H1 (cell line): Measurements from ENCODE around the gene MFAP4. TPM values are rescaled to one million over a fixed set of nuclear protein-coding genes. Genes with fewer than 3 reads are reported as not detected.

Experiments used
- CTCF ChIA-PET: fragments of 300-600 bp; sonication (Branson Sonifier 250); formaldehyde crosslinking; loops from one replicate; lab custom pipeline; 2021; ENCODE audit not compliant: partially characterized antibody; lab: Charles Lee
- POLR2A ChIA-PET: fragments of 300-600 bp; sonication (Branson Sonifier 250); formaldehyde crosslinking; loops from one replicate; lab custom pipeline; 2021; ENCODE audit warnings: inconsistent platforms; ENCODE audit not compliant: partially characterized antibody; lab: Charles Lee
- DNase-seq, 2 experiments: peaks; one replicate each; pipeline versions ENCODE4 v3.0.0 to v3.0.0-alpha.2; 2010 to 2022; ENCODE audit warnings: low spot score in 2 of 2, low read depth in 1 of 2, mixed read lengths in 1 of 2
- FAIRE-seq: peaks from 2 replicates; lab custom pipeline; 2011; peaks lifted over from hg19 to GRCh38; lab: Jason Lieb, UNC
- H2AFZ ChIP-seq: 2 replicates; pipeline ENCODE4 v1.8.1; 2012; ENCODE audit warnings: low read length, inconsistent platforms
- H2AK5ac ChIP-seq: 2 replicates; pipeline ENCODE4 v1.6.1; 2013; ENCODE audit warnings: low read depth, low read length
- H2BK120ac ChIP-seq: replicated peaks from 2 replicates; pipeline ENCODE3; 2013; ENCODE audit warnings: low read depth, low read length, inconsistent platforms
- H2BK12ac ChIP-seq: 2 replicates; pipeline ENCODE4 v1.6.1; 2013; ENCODE audit warnings: low read depth, low read length
- H2BK15ac ChIP-seq: 2 replicates; pipeline ENCODE4 v1.6.1; 2013; ENCODE audit warnings: low read length
- H2BK20ac ChIP-seq: 2 replicates; pipeline ENCODE4 v1.6.1; 2013; ENCODE audit warnings: low read length
- H2BK5ac ChIP-seq: 2 replicates; pipeline ENCODE4 v1.6.1; 2013; ENCODE audit warnings: low read depth, low read length
- H3K14ac ChIP-seq: 2 replicates; pipeline ENCODE4 v1.6.1; 2013; ENCODE audit warnings: inconsistent platforms; ENCODE audit not compliant: insufficient read length
- H3K18ac ChIP-seq: 2 replicates; pipeline ENCODE4 v1.6.1; 2013; ENCODE audit warnings: low read length; ENCODE audit errors: extremely low read depth
- H3K23ac ChIP-seq: 2 replicates; pipeline ENCODE4 v1.6.1; 2013; ENCODE audit warnings: inconsistent platforms; ENCODE audit not compliant: insufficient read length
- H3K23me2 ChIP-seq: 2 replicates; pipeline ENCODE4 v1.6.1; 2013; ENCODE audit warnings: low read depth, low read length
- H3K27ac ChIP-seq: 2 replicates; pipeline ENCODE4 v1.6.1; 2011; ENCODE audit warnings: low read depth, low read length, inconsistent platforms
- H3K27me3 ChIP-seq, 4 experiments: replicated peaks in 1 of 4; 1 replicate in 1 of 4; 2 replicates in 3 of 4; pipeline versions ENCODE4 v1.6.1 to v1.8.1; 2011 to 2013; ENCODE audit warnings: low read length in 3 of 4, mild to moderate bottlenecking in 3 of 4, inconsistent platforms in 2 of 4, mixed read lengths in 2 of 4, moderate library complexity in 1 of 4; ENCODE audit not compliant: control insufficient read depth in 3 of 4, insufficient read depth in 3 of 4; ENCODE audit errors: extremely low read depth in 1 of 4
- H3K36me3 ChIP-seq, 4 experiments: 2 replicates each; pipeline versions ENCODE4 v1.6.1 to v1.8.1; 2011 to 2013; ENCODE audit warnings: mild to moderate bottlenecking in 4 of 4, low read length in 3 of 4, moderate library complexity in 2 of 4, control low read depth in 1 of 4, inconsistent platforms in 1 of 4; ENCODE audit not compliant: insufficient read depth in 4 of 4, control insufficient read depth in 2 of 4
- H3K4ac ChIP-seq: replicated peaks from 2 replicates; pipeline ENCODE3; 2013; ENCODE audit warnings: low read length, low read depth, mixed read lengths, inconsistent platforms; ENCODE audit not compliant: insufficient read length
- H3K4me1 ChIP-seq, 4 experiments: replicated peaks in 1 of 4; 1 replicate in 1 of 4; 2 replicates in 3 of 4; pipeline versions ENCODE4 v1.6.1 to v1.8.1; 2011 to 2013; ENCODE audit warnings: low read length in 3 of 4, inconsistent platforms in 2 of 4, mixed read lengths in 1 of 4; ENCODE audit not compliant: insufficient read depth in 4 of 4, control insufficient read depth in 3 of 4
- H3K4me2 ChIP-seq, 2 experiments: 2 replicates each; pipeline versions ENCODE4 v1.6.1 to v1.8.1; 2011 to 2013; ENCODE audit warnings: low read depth in 2 of 2, low read length in 2 of 2, control low read depth in 1 of 2, inconsistent platforms in 1 of 2, mild to moderate bottlenecking in 1 of 2; ENCODE audit not compliant: insufficient read depth in 1 of 2
- H3K4me3 ChIP-seq, 4 experiments: fragments of 200-600, 300-600 bp in 1 of 4; sonication (generic), shearing (Covaris generic), sonication (Bioruptor Twin) in 1 of 4; 2 replicates each; pipeline versions ENCODE4 v1.5.1 to v1.8.1; 2011 to 2016; ENCODE audit warnings: low read length in 4 of 4, low read depth in 3 of 4, control low read depth in 2 of 4, inconsistent platforms in 2 of 4, mild to moderate bottlenecking in 2 of 4, mixed read lengths in 1 of 4, moderate library complexity in 1 of 4; ENCODE audit not compliant: insufficient read depth in 2 of 4; ENCODE audit errors: extremely low read depth in 1 of 4
- H3K56ac ChIP-seq: replicated peaks from 2 replicates; pipeline ENCODE3; 2013; ENCODE audit warnings: low read depth, mild to moderate bottlenecking, mixed read lengths, low read length, inconsistent platforms; ENCODE audit not compliant: insufficient read length
- H3K79me1 ChIP-seq: 2 replicates; pipeline ENCODE4 v1.6.1; 2013; ENCODE audit warnings: low read depth, low read length, control low read depth
- H3K79me2 ChIP-seq, 2 experiments: 2 replicates each; pipeline versions ENCODE4 v1.6.1 to v1.8.1; 2012 to 2013; ENCODE audit warnings: low read length in 2 of 2, mild to moderate bottlenecking in 2 of 2, inconsistent platforms in 1 of 2; ENCODE audit not compliant: insufficient read depth in 2 of 2, control insufficient read depth in 1 of 2
- H3K9ac ChIP-seq, 4 experiments: replicated peaks in 1 of 4; 1 replicate in 1 of 4; 2 replicates in 3 of 4; pipeline versions ENCODE4 v1.6.1 to v1.8.1; 2011 to 2013; ENCODE audit warnings: low read depth in 3 of 4, low read length in 3 of 4, control low read depth in 2 of 4, mild to moderate bottlenecking in 2 of 4, moderate library complexity in 2 of 4, inconsistent platforms in 1 of 4; ENCODE audit errors: extremely low read depth in 1 of 4
- H3K9me3 ChIP-seq, 2 experiments: 2 replicates each; pipeline versions ENCODE4 v1.6.1 to v1.8.1; 2012 to 2013; ENCODE audit warnings: mild to moderate bottlenecking in 2 of 2, moderate library complexity in 2 of 2, control low read depth in 1 of 2, inconsistent platforms in 1 of 2, low read depth in 1 of 2, low read length in 1 of 2, mixed read lengths in 1 of 2; ENCODE audit not compliant: insufficient read depth in 2 of 2
- H4K20me1 ChIP-seq, 2 experiments: replicated peaks in 1 of 2; 2 replicates each; pipeline versions ENCODE3 to v1.8.1; 2011 to 2013; ENCODE audit warnings: inconsistent platforms in 2 of 2, low read length in 2 of 2, mild to moderate bottlenecking in 1 of 2; ENCODE audit not compliant: insufficient read depth in 2 of 2, control insufficient read depth in 1 of 2
- H4K5ac ChIP-seq: 2 replicates; pipeline ENCODE4 v1.6.1; 2013; ENCODE audit warnings: low read length, low read depth, mixed read lengths, inconsistent platforms; ENCODE audit not compliant: insufficient read length
- H4K8ac ChIP-seq: 2 replicates; pipeline ENCODE4 v1.8.0; 2013; ENCODE audit warnings: mild to moderate bottlenecking, moderate library complexity, low read length, inconsistent platforms; ENCODE audit not compliant: insufficient read depth; ENCODE audit errors: extremely low read depth
- H4K91ac ChIP-seq: replicated peaks from 2 replicates; pipeline ENCODE3; 2013; ENCODE audit warnings: low read length, mixed read lengths, inconsistent platforms; ENCODE audit not compliant: insufficient read length
- ASH2L ChIP-seq: fragments of 200-600, 300-600 bp; sonication (generic); IDR thresholded peaks from one replicate; pipeline ENCODE4 v1.7.1; 2017; ENCODE audit warnings: low read length
- CBX8 ChIP-seq: fragments of 300-800, 300-1000 bp; sonication (generic); IDR thresholded peaks from 2 replicates; pipeline ENCODE4 v1.7.1; 2016; ENCODE audit warnings: low read depth, low read length, borderline replicate concordance
- EZH2 ChIP-seq: fragments of 200-600 bp; sonication (generic); IDR thresholded peaks from 2 replicates; pipeline ENCODE4 v1.7.1; 2012; ENCODE audit warnings: low read depth, mild to moderate bottlenecking, moderate library complexity, low read length, inconsistent platforms; ENCODE audit not compliant: severe bottlenecking
- HDAC2 ChIP-seq, 2 experiments: fragments of 300-600 bp in 1 of 2; sonication (generic) in 1 of 2; IDR thresholded peaks; 2 replicates each; pipeline ENCODE4 v1.6.1; 2011 to 2012; ENCODE audit warnings: low read depth in 2 of 2, low read length in 2 of 2, mild to moderate bottlenecking in 2 of 2, moderate library complexity in 2 of 2, borderline replicate concordance in 1 of 2, inconsistent platforms in 1 of 2
- MAFK ChIP-seq: IDR thresholded peaks from 2 replicates; pipeline ENCODE4 v1.6.1; 2012; ENCODE audit warnings: low read depth, mild to moderate bottlenecking, improper control_type of control experiment, low read length
- NANOG ChIP-seq: IDR thresholded peaks from 2 replicates; pipeline ENCODE4 v1.6.1; 2011; ENCODE audit warnings: low read length, low read depth, mild to moderate bottlenecking, inconsistent platforms; ENCODE audit not compliant: insufficient read depth, poor library complexity, severe bottlenecking
- NRF1 ChIP-seq: IDR thresholded peaks from 2 replicates; pipeline ENCODE4 v1.6.1; 2011; ENCODE audit warnings: mild to moderate bottlenecking, low read depth, low read length, improper control_type of control experiment
- RBBP5 ChIP-seq: IDR thresholded peaks from 2 replicates; pipeline ENCODE4 v1.7.1; 2012; ENCODE audit warnings: low read depth, mild to moderate bottlenecking, inconsistent platforms, low read length, moderate library complexity, borderline replicate concordance
- RFX5 ChIP-seq: IDR thresholded peaks from 2 replicates; pipeline ENCODE4 v1.6.1; 2011; ENCODE audit warnings: low read depth, low read length, improper control_type of control experiment, borderline replicate concordance
- RXRA ChIP-seq: IDR thresholded peaks from 2 replicates; pipeline ENCODE4 v1.6.1; 2011; ENCODE audit warnings: low read depth, mild to moderate bottlenecking, low read length, moderate library complexity; ENCODE audit not compliant: insufficient read depth
- SUZ12 ChIP-seq: fragments of 200-600 bp; sonication (generic); IDR thresholded peaks from 2 replicates; pipeline ENCODE4 v1.6.1; 2012; ENCODE audit warnings: mild to moderate bottlenecking, inconsistent platforms, low read length, moderate library complexity, mixed read lengths
- TAF1 ChIP-seq: IDR thresholded peaks from 2 replicates; pipeline ENCODE4 v1.6.1; 2011; ENCODE audit warnings: mild to moderate bottlenecking, low read depth, low read length
- TCF12 ChIP-seq: IDR thresholded peaks from 2 replicates; pipeline ENCODE4 v1.6.1; 2011; ENCODE audit warnings: low read depth, mild to moderate bottlenecking, low read length
- YY1 ChIP-seq: IDR thresholded peaks from 2 replicates; pipeline ENCODE4 v1.6.1; 2011; ENCODE audit warnings: low read depth, mild to moderate bottlenecking, low read length
- WGBS, 2 experiments: shearing (Covaris generic) in 1 of 2; methylation state at CpG; one replicate each; pipeline versions ENCODE4 v1.1.6 to v1.1.7; 2013 to 2015; ENCODE audit warnings: low lambda C conversion rate in 2 of 2, mixed read lengths in 2 of 2, inconsistent platforms in 1 of 2, low coverage in 1 of 2, missing lambda C conversion rate in 1 of 2; ENCODE audit not compliant: insufficient replicate concordance in 2 of 2, insufficient coverage in 1 of 2, insufficient read length in 1 of 2; ENCODE audit errors: extremely low coverage in 1 of 2, missing lambda C conversion rate in 1 of 2; 5-methylcytosine and 5-hydroxymethylcytosine counted together
- polyA plus RNA-seq, 7 experiments: library from polyadenylated mRNA; depleted of rRNA in 3 of 7; stranded (reverse) in 5 of 7; unstranded in 2 of 7; fragments of >200 nt in 5 of 7; fragments of 200-250 nt in 2 of 7; gene quantifications; 1 replicate in 5 of 7; 2 replicates in 1 of 7; 4 replicates in 1 of 7; pipeline versions ENCODE4 v1.2.1 to v1.2.3, GENCODE V29; 2011 to 2013; ENCODE audit warnings: missing spikeins in 2 of 7, mixed read lengths in 2 of 7
- total RNA-seq: library from RNA; stranded (reverse); fragmentation: NEBNext Ultra II Directional; extraction: Animal tissue kit (Norgen Biotek cat#: 25700); gene quantifications from 2 replicates; pipeline ENCODE4 v1.2.1, GENCODE V29; 2021

Gene MFAP4
- total and polyA plus RNA-seq, 2 of the 8 experiments (the other 6 are each of a cell fraction or from before 2014, with no cell fraction given) = 3.1 to 3.6 TPM

DNA sequence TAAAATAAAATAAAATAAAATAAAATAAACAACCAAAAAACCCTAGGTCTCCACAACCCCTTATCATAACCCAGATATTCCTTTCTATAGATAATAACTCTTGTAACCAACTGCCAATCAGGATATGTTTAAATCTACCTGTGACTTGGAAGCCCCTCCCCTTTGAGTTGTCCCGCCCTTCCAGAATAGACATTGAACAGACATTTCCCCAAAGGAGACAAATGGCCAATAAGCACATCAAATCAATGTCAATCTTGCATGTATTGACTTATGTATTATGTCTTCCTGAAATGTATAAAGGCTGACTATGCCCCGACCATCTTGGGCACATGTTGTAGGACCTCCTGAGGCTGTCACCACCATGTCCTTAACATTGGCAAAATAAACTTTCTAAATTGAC, 10.2 kb downstream of the MFAP4 start:
- H2BK120ac ChIP-seq = no peak overlapping the region
- H3K23me2 ChIP-seq = peaks cover 8% of the 10 kb centered on the region; the same call in 1 of the 2 replicates
- H3K79me2 ChIP-seq = peaks cover 0 to 28% of the 10 kb centered on the region in 2 experiments; a peak in 2 of 4 replicates
- H3K9ac ChIP-seq = no peak overlapping the region; a peak in 1 of 7 replicates
- H4K20me1 ChIP-seq = peaks cover 0 to 16% of the 10 kb centered on the region in 2 experiments
- H3K23ac ChIP-seq = no peak overlapping the region
- peaks cover 15 to 23% (median 17%) of the 10 kb centered on the region in 4 experiments for H3K36me3 ChIP-seq
- H3K27ac ChIP-seq = no peak overlapping the region
- no peak overlapping the region for H4K5ac ChIP-seq
- H3K4me1 ChIP-seq = peaks cover 3 to 12% (median 5%) of the 10 kb centered on the region in 4 experiments
- no peak overlapping the region for H3K4ac ChIP-seq
- no peak overlapping the region for H2AK5ac ChIP-seq
- no peak overlapping the region for H2AFZ ChIP-seq
- no peak overlapping the region for H4K91ac ChIP-seq
- POLR2A ChIA-PET = interaction anchor here (0.9 to 2.8 kb wide), 3 partner anchors 8 to 81 kb away, joined by 3 to 32 read pairs (median 11); partner anchors contain the start of gene B9D1
- FAIRE-seq (no peak), DNase-seq (no peak)
- H3K27me3 ChIP-seq = no peaks in the 10 kb centered on the region
- no peak overlapping the region for H2BK12ac ChIP-seq
- H3K56ac ChIP-seq = no peak overlapping the region
- H4K8ac ChIP-seq = no peak overlapping the region
- 59% methylated on average over 2 of the region's 2 CpGs; no CpG with 5 or more reads in 1 of the 2 experiments for WGBS, 2 experiments
- no peak overlapping the region for H2BK20ac ChIP-seq
- H3K79me1 ChIP-seq = peaks cover 8% of the 10 kb centered on the region
- no peak overlapping the region for H3K18ac ChIP-seq
- no peaks in the 10 kb centered on the region for H3K9me3 ChIP-seq
- no peak overlapping the region for H3K14ac ChIP-seq
- no peak overlapping the region for H2BK15ac ChIP-seq
- CTCF ChIA-PET = interaction anchor here (2.2 kb wide), 1 partner anchor 368 kb away, joined by 8 read pairs; no protein-coding TSS in a partner anchor
- H2BK5ac ChIP-seq = no peak overlapping the region
- peak overlapping the region; percentile 72 to 95 for H3K4me2 ChIP-seq
- H3K4me3 ChIP-seq = peak overlapping the region; percentile 59 to 90 (median 82)
- no peak for TF ChIP-seq NRF1
- no peak for TF ChIP-seq RBBP5
- TF ChIP-seq RXRA = no peak
- TF ChIP-seq HDAC2 (IDR thresholded peaks at IDR 0.05; ENCODE audit: borderline replicate concordance in 1 of 2, low read depth in 2 of 2, low read length in 2 of 2) = no peak
- TF ChIP-seq EZH2 = no peak
- TF ChIP-seq ASH2L = no peak
- no peak for TF ChIP-seq TCF12
- TF ChIP-seq SUZ12 = no peak
- no peak for TF ChIP-seq MAFK
- TF ChIP-seq RFX5 = no peak
- TF ChIP-seq TAF1 = no peak
- no peak for TF ChIP-seq NANOG
- TF ChIP-seq CBX8 = no peak
- TF ChIP-seq YY1 = no peak
